Measurements from ENCODE around the gene IER3IP1. TPM values are rescaled to one million over a fixed set of nuclear protein-coding genes. Genes with fewer than 3 reads are reported as not detected.

IER3IP1 gene
- total RNA-seq, 1 donor from 2014 or later, result 16.2 TPM

DNA sequence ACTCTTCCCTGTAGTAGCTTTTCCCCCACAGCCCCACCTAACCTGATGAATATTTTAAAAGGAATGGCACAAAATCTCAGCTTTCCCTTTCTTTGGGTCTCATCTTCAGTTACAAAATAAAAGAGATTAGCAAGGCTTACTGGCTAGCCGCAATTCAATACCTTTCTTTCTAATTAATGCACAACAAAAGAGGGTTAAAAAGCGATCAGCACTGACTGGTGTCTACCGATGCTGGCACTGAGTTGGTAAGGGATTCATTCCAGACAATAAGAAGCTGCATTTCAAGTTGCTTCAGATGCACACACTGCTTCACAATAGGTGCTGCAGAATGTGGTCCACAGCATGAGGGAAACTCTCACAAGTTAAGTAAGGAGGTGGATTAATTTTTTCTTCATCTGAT, 67.8 kb downstream of the IER3IP1 start:
- H3K36me3 ChIP-seq (ENCODE audit: control insufficient read depth in 3 of 3, insufficient read depth in 3 of 3, low read length in 3 of 3), result peaks cover 11 to 48% (median 43%) of the 10 kb centered on the region in 3 donors

More for the DNA sequence above, 67.8 kb downstream of the IER3IP1 start:
- peaks cover 12 to 21% (median 16%) of the 10 kb centered on the region in 3 donors for H3K4me1 ChIP-seq (ENCODE audit: control insufficient read depth in 3 of 3, insufficient read depth in 3 of 3, low read length in 3 of 3)
- no peak overlapping the region for H3K9ac ChIP-seq (ENCODE audit: low read depth in 1 of 3, low read length in 3 of 3)
- no peak overlapping the region for H3K4me3 ChIP-seq (ENCODE audit: low read length in 3 of 3)
- no peaks in the 10 kb centered on the region for H3K9me3 ChIP-seq (ENCODE audit: control insufficient read depth in 3 of 3, low read length in 3 of 3)
- no peaks in the 10 kb centered on the region for H3K27me3 ChIP-seq (ENCODE audit: control insufficient read depth in 3 of 3, insufficient read depth in 3 of 3, low read length in 3 of 3)
- H3K27ac ChIP-seq (ENCODE audit: low read depth, low read length), result no peak overlapping the region

Small RNA genes lying within 50 kb of the gene (small RNA-seq; reads per million reads assigned to genes)
- gene AC012254.4, result not detected

Other genes with a start within 250 kb of the IER3IP1 start
- gene ELOA2, start 140.7 kb downstream of the IER3IP1 start, total RNA-seq, result not detected
- 15.7 TPM for gene HDHD2, start 25.9 kb downstream of the IER3IP1 start, total RNA-seq
- not detected for gene SKOR2, start 75.3 kb upstream of the IER3IP1 start, total RNA-seq

Data from skeletal muscle tissue (tissue), 5 donors.